GM18907 (cell line): ENCODE data around the gene CDC42EP1.

Experiments
- ATAC-seq: cut with Tn5 transposase; IDR thresholded peaks from one replicate; pipeline ENCODE4 v1.9.1; 2021; ENCODE audit warnings: mild to moderate bottlenecking, moderate library complexity; ENCODE audit not compliant: unreplicated experiment

CDC42EP1 gene

GRCh38 chr22:37559521-37559900, 769 bp upstream of the CDC42EP1 start:
- no peak for ATAC-seq

- no peak for ATAC-seq
These were observed 430 bp downstream of the CDC42EP1 start for GRCh38 chr22:37560608-37561211.

- ATAC-seq, result no peak
These were observed 1.1 kb downstream of the CDC42EP1 start for GRCh38 chr22:37561212-37562048.

- ATAC-seq, result no peak
These were observed 2.0 kb downstream of the CDC42EP1 start for GRCh38 chr22:37562049-37562875.

DNA sequence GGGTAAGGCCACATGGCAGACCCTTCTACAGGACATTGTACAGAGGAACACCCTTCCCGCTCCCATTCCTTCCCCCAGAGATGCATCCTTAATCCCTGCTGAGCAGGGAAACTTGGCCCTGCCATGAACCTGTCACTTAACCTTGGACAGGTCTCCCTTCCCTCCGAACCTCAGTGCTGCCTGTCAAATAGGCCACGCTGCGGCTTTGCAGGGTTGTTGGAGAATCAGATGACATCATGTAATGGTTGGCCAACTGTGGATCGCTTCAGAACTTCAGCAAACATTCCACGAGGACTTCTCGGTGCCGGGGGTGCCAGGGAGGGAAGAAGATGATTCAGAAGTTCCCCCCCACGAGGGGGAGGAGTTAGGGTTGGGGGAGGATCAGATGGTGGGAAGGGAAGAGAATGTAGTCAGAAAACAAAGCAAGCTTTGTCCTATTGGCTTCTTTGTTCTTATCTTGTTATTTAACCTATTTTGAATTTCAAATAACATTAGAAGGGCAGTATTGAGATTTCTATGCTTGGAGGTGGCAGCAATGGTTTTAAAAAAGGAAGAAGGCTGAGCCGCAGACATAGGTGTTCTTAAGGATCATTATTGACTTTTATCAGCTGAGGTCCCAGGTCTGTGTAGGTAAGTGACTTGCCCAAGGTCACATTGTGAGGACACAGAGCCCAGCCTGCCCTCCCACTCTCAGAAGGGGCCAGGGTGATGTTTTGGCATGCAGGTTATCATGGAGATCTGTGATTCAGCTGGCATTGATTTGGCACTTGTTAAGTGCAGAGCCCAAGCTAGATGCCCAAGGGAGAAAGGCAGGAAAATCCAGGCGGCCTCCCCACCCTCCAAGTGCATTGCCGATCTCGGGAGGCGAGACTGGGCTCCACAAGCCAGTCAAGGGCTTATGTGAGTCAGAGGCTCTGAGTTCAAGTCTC, 3.1 kb downstream of the CDC42EP1 start:
- ATAC-seq, result no peak

DNA sequence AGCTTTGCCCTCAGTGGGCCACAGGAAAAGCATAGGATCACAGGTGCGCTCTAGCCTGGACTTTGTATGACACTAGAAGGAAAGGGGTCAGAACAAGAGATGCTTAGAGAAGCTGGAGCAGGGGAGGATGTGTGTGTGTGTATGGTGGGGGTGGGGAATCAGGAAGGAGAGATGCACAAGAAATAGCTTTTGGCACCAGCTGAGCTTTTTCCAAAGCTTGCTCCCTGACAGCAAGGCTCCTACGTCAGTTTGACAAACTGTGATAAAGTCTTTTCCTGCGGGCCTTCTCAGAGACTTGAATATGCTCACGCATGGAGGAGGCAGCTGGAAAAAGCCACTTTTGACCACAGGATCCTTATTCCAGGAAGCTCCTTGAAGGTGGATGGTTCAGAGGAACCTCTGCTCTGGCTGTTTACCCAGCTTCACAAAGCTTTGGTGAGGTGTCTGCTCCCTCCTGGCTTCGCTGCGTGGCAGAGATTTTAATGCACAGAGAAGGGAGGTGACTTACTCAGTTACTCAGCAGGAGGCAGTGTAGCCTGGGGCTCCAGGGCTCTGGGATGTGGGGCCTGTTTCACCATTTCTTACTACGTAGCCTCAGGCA, 3.9 kb downstream of the CDC42EP1 start:
- ATAC-seq, result no peak

DNA sequence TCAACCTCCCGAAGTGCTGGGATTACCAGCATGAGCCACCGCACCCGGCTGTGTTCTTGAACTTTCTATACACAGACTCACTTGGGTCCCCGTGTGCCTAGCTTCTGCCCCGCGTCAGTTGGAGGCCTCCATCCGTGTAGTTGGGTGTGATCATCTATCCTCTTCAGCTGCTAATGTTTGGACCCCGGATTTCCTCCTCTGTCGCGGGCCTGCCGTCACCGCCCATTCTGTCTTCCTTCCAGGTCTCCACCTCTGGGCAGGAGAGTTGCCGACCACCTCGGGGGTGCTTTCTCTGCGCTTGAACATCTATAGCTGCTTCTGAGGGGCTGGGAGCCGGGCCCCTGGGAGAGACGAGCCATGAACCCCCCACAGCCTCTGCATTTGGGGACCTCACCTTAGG, 5.5 kb downstream of the CDC42EP1 start:
- no peak for ATAC-seq

GRCh38 chr22:37566329-37566837, 6.1 kb downstream of the CDC42EP1 start:
- no peak for ATAC-seq

DNA sequence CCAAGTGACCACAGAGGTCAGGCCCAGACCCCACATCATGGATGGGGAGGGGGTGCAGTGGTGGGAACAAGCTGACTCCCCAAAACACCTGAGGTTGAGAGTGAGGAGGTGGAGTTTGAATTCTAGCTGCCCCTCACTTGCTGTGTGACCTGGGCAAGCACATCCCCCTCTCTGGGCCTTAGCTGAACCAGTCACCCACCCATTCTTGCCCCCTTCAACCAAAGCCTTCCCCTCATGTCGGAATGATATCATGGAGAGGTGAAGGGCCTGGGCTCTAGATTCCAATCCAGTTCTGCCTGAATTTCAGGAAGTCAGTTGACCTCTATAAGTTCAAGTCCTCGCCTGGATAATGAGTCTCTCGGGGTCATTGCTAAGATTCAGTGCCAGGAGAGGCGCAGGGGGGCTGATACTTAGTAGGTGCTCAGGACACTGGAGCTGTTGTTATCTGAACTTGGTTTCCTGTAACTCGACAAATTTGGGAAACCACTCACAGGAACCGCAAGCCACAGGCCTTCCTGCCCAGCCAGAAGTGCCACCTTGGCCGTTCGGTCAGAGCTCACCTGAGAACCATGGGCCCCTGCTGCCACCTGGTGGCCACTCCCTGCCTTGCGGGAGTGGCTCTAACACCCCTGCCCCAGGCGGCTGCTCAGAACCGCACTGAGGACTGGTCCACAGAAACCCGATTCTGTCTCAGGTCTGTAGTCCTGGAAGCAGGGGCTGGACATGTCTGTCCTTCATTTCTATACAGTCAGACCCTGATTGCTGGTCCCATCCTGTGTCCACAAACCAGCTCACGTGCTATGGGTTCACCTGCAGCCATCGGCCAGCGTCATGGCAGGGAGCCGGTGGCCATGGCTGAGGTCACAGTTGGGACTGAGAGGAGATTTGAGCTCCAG, 6.9 kb downstream of the CDC42EP1 start:
- peak; percentile 73 for ATAC-seq

- no peak for ATAC-seq
These were observed 7.7 kb downstream of the CDC42EP1 start for GRCh38 chr22:37568012-37568411.

- ATAC-seq, result no peak
These were observed 8.2 kb downstream of the CDC42EP1 start for GRCh38 chr22:37568448-37569008.

DNA sequence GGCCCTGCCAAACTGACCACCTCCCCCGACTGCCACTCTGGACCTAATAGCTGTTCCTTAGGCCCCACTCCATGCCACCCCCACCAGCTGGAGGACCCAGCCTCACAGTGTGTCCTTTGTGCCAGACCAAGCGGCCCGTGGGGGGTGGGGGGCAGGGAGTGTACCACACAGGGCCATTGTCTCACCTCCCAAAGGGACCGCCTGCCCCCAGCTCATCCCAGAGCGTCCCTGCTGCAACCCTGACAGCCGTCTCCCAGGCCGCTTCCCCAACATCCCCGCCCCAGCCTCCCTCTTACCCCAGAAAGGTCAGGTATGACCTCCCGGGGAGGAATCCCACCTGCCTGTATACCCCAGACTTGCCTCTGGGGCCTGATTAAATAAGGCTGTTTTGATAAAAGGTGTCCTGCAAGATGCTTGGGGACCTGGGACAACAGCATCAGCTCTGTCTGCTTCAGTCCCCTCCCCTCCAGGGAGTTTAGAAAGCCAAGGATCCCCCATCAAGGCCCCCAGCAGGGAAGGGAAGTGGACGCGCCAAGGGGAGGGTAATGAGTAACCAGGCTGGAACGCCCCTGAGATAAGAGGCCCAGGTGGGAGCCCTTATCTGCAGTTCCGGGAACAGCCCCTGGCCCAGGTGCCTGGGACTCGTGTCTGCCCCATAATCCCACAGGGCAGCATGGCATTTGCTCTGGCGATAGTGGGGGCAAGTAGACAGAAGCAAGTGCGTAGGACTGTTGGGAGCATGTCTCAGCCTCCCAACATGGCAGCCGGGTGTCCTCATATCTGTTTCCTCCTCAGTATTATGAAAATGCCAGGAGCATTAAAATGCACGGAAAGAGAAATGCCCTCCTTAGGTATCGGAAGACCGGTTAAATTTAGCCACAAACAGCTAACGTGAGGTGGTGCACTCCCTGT, 9.0 kb downstream of the CDC42EP1 start:
- no peak for ATAC-seq

GRCh38 chr22:37569921-37570660, 9.8 kb downstream of the CDC42EP1 start:
- no peak for ATAC-seq

DNA sequence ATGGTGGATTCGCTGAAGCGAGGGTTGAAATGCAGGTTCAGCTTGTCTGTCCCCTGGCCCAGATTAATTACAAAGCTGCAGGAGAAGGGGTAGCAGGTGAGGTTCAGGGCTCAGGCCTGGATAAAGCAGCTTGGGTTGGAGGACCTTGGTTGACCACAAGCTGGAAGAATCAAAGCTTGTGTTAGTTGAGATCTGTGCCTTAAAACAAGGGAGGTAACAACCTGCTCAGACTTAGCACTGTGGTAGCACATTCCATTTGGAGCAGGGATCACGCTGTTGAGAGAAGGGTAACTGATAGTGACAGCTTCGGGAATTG, 10.3 kb downstream of the CDC42EP1 start:
- ATAC-seq, result no peak

DNA sequence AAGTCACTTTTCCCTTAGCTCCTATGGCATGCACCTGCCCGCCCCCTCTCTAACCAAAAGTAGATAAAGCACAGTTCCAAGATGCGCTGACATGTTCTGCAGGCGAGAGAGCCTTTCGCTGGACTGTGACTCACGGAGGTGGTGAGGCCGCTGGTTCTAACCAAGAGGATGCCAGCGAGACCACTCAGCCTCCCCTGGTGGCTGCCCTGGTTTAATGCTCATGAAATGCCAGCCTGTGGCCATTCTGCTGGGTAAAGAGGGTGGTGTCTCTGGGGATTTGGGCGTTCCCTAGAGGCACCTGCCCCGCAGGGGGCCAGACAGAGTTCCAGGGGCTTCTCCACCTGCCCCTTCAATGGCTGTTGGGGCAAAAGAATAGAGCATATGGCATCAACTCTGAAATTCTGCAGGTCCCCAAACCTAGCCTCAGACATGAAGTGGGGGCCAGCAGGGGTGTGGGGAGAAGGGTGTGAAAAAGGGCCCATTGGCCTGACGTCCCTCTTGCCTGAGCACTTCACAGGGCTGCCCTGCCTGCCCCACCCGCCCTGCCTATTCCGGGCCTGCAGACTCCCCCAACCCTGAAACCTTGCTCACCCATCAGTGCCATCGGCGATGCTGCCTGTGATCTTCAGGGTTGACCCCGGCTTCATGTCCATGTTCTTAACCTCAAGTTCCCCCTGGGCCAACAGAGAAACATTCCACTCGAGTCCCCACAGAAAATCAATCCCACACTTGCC, 11.1 kb downstream of the CDC42EP1 start:
- no peak for ATAC-seq

GRCh38 chr22:37571992-37572373, 11.7 kb downstream of the CDC42EP1 start:
- no peak for ATAC-seq
